GM18505 (cell line): ENCODE results near the gene PKNOX2.

Experiments
- ATAC-seq: cut with Tn5 transposase; IDR thresholded peaks from one replicate; pipeline ENCODE4 v1.9.1; 2021; ENCODE audit not compliant: unreplicated experiment
- POLR2A ChIP-seq: IDR thresholded peaks from 4 replicates; pipeline ENCODE4 v1.6.1; 2011; ENCODE audit warnings: borderline replicate concordance; ENCODE audit not compliant: insufficient read depth, insufficient read length; ENCODE audit errors: extremely low read depth

Gene PKNOX2

GRCh38 chr11:125199915-125200314, 35.4 kb downstream of the PKNOX2 start:
- no peak for ATAC-seq

GRCh38 chr11:125200441-125200840, 35.9 kb downstream of the PKNOX2 start:
- no peak for ATAC-seq

More at GRCh38 chr11:125199915-125200314, 35.4 kb downstream of the PKNOX2 start:
- TF ChIP-seq POLR2A = no peak

GRCh38 chr11:125201525-125202141, 37.1 kb downstream of the PKNOX2 start:
- no peak for TF ChIP-seq POLR2A
- ATAC-seq = no peak

More at GRCh38 chr11:125200441-125200840, 35.9 kb downstream of the PKNOX2 start:
- no peak for TF ChIP-seq POLR2A

- TF ChIP-seq POLR2A = no peak
- ATAC-seq = no peak
Observed at GRCh38 chr11:125202362-125202880, 37.9 kb downstream of the PKNOX2 start.

- no peak for ATAC-seq
- TF ChIP-seq POLR2A = no peak
Observed at GRCh38 chr11:125202977-125203376, 38.4 kb downstream of the PKNOX2 start.

GRCh38 chr11:125207866-125208425, 43.4 kb downstream of the PKNOX2 start:
- TF ChIP-seq POLR2A = no peak
- ATAC-seq = no peak

GRCh38 chr11:125210066-125210465, 45.5 kb downstream of the PKNOX2 start:
- no peak for TF ChIP-seq POLR2A
- ATAC-seq = no peak

- TF ChIP-seq POLR2A = no peak
- ATAC-seq = no peak
Observed at GRCh38 chr11:125211191-125211947, 46.8 kb downstream of the PKNOX2 start.

GRCh38 chr11:125211948-125212340, 47.4 kb downstream of the PKNOX2 start:
- no peak for TF ChIP-seq POLR2A
- ATAC-seq = no peak

- ATAC-seq = no peak
- TF ChIP-seq POLR2A = no peak
Observed at GRCh38 chr11:125214601-125215565, 50.3 kb downstream of the PKNOX2 start.

- no peak for ATAC-seq
- no peak for TF ChIP-seq POLR2A
Observed at GRCh38 chr11:125215976-125216375, 51.4 kb downstream of the PKNOX2 start.

- ATAC-seq = no peak
- TF ChIP-seq POLR2A = no peak
Observed at GRCh38 chr11:125218336-125218735, 53.8 kb downstream of the PKNOX2 start.

GRCh38 chr11:125221461-125221860, 56.9 kb downstream of the PKNOX2 start:
- TF ChIP-seq POLR2A = no peak
- ATAC-seq = no peak
